Thymus (tissue), 11 donors: ENCODE results near the gene DNAJC15. TPM values are rescaled to one million over a fixed set of nuclear protein-coding genes. Genes with fewer than 3 reads are reported as not detected.

Experiments used
- DNase-seq, 9 donors: peaks; one replicate each; pipeline ENCODE4 v3.0.0-alpha.2; 2013; ENCODE audit warnings: low spot score in 9 of 9, low read depth in 6 of 9, missing footprints in 1 of 9
- H3K27ac ChIP-seq, 2 donors: one replicate each; pipeline ENCODE4 v1.5.1; 2013; ENCODE audit warnings: control low read depth in 1 of 2, low read depth in 1 of 2, low read length in 1 of 2, mild to moderate bottlenecking in 1 of 2, moderate library complexity in 1 of 2
- H3K27me3 ChIP-seq, 2 donors: one replicate each; pipeline ENCODE4 v1.5.1; 2013; ENCODE audit warnings: low read length in 1 of 2; ENCODE audit not compliant: control insufficient read depth in 2 of 2, insufficient read depth in 1 of 2
- H3K36me3 ChIP-seq, 2 donors: one replicate each; pipeline ENCODE4 v1.5.1; 2013; ENCODE audit warnings: low read length in 1 of 2, mild to moderate bottlenecking in 1 of 2, moderate library complexity in 1 of 2; ENCODE audit not compliant: control insufficient read depth in 2 of 2, insufficient read depth in 2 of 2
- H3K4me1 ChIP-seq, 2 donors: one replicate each; pipeline ENCODE4 v1.5.1; 2013; ENCODE audit warnings: low read length in 2 of 2; ENCODE audit not compliant: control insufficient read depth in 2 of 2, insufficient read depth in 2 of 2
- H3K4me3 ChIP-seq, 2 donors: one replicate each; pipeline ENCODE4 v1.5.1; 2013; ENCODE audit warnings: low read length in 2 of 2, control low read depth in 1 of 2, mild to moderate bottlenecking in 1 of 2
- H3K9me3 ChIP-seq, 2 donors: one replicate each; pipeline ENCODE4 v1.5.1; 2013; ENCODE audit warnings: low read length in 1 of 2, mild to moderate bottlenecking in 1 of 2; ENCODE audit not compliant: control insufficient read depth in 2 of 2, insufficient read depth in 1 of 2
- whole genome bisulfite sequencing: extraction: QIAGEN DNeasy Blood & Tissue Kit; methylation state at CpG from one replicate; pipeline ENCODE4 v1.1.7; 2013; 5-methylcytosine and 5-hydroxymethylcytosine counted together
- polyA plus RNA-seq: library from polyadenylated mRNA; stranded (reverse); fragments of 200-250 nt; gene quantifications from one replicate; pipeline ENCODE4 v1.2.3, GENCODE V29; 2013
- total RNA-seq: library from RNA; stranded (reverse); fragments of 120-200 nt; gene quantifications from one replicate; pipeline ENCODE4 v1.2.4, GENCODE V29; 2013
- donor health status: healthy.

The DNAJC15 gene
- total and polyA plus RNA-seq, 2 donors: 17.5 to 20.6 TPM

GRCh38 chr13:43100667-43101066 lies 77.3 kb downstream of the DNAJC15 start:
- no peak for DNase-seq
- H3K27me3 ChIP-seq: no peaks in the 10 kb centered on the region
- no peaks in the 10 kb centered on the region for H3K36me3 ChIP-seq
- no peak overlapping the region for H3K27ac ChIP-seq
- H3K4me1 ChIP-seq: peaks cover 0 to 2% of the 10 kb centered on the region in 2 donors
- WGBS: 98% methylated on average over 2 of the region's 2 CpGs
- H3K9me3 ChIP-seq: no peaks in the 10 kb centered on the region
- no peak overlapping the region for H3K4me3 ChIP-seq

GRCh38 chr13:43102304-43102703 lies 78.9 kb downstream of the DNAJC15 start:
- no peak overlapping the region for H3K4me3 ChIP-seq
- H3K27ac ChIP-seq: no peak overlapping the region
- H3K9me3 ChIP-seq: no peaks in the 10 kb centered on the region
- DNase-seq: no peak
- peaks cover 0 to 2% of the 10 kb centered on the region in 2 donors for H3K4me1 ChIP-seq
- WGBS: 80% methylated on average over 4 of the region's 4 CpGs
- H3K27me3 ChIP-seq: no peaks in the 10 kb centered on the region
- H3K36me3 ChIP-seq: no peaks in the 10 kb centered on the region

GRCh38 chr13:43107780-43108179 lies 84.4 kb downstream of the DNAJC15 start:
- Histone ChIP-seq H3K4me3 (no peak overlapping the region), H3K4me1 (no peaks in the 10 kb centered on the region), H3K9me3 (no peaks in the 10 kb centered on the region), H3K27ac (no peak overlapping the region), H3K27me3 (no peaks in the 10 kb centered on the region), H3K36me3 (peaks cover 0 to 6% of the 10 kb centered on the region in 2 donors)
- DNase-seq: no peak
- WGBS: over 99% methylated on average over 2 of the region's 2 CpGs

GRCh38 chr13:43110036-43110435 lies 86.7 kb downstream of the DNAJC15 start:
- no peaks in the 10 kb centered on the region for H3K4me1 ChIP-seq
- H3K27ac ChIP-seq: no peak overlapping the region
- peaks cover 0 to 6% of the 10 kb centered on the region in 2 donors for H3K36me3 ChIP-seq
- no peaks in the 10 kb centered on the region for H3K27me3 ChIP-seq
- no peaks in the 10 kb centered on the region for H3K9me3 ChIP-seq
- WGBS: 98% methylated on average over 5 of the region's 5 CpGs
- DNase-seq: no peak
- no peak overlapping the region for H3K4me3 ChIP-seq

GRCh38 chr13:43110658-43111057 lies 87.3 kb downstream of the DNAJC15 start:
- WGBS: 98% methylated on average over 2 of the region's 2 CpGs
- Histone ChIP-seq H3K27me3 (no peaks in the 10 kb centered on the region), H3K27ac (no peak overlapping the region), H3K9me3 (no peaks in the 10 kb centered on the region), H3K4me1 (no peaks in the 10 kb centered on the region), H3K4me3 (no peak overlapping the region), H3K36me3 (peaks cover 0 to 6% of the 10 kb centered on the region in 2 donors)
- DNase-seq: no peak

GRCh38 chr13:43111559-43112400 lies 88.4 kb downstream of the DNAJC15 start:
- Histone ChIP-seq H3K27ac (no peak overlapping the region), H3K4me3 (no peak overlapping the region), H3K4me1 (no peaks in the 10 kb centered on the region), H3K9me3 (no peaks in the 10 kb centered on the region), H3K36me3 (peaks cover 0 to 6% of the 10 kb centered on the region in 2 donors), H3K27me3 (no peaks in the 10 kb centered on the region)
- 97% methylated on average over 7 of the region's 7 CpGs for WGBS
- no peak for DNase-seq

- Histone ChIP-seq H3K27me3 (no peaks in the 10 kb centered on the region), H3K9me3 (no peaks in the 10 kb centered on the region), H3K27ac (no peak overlapping the region), H3K36me3 (no peaks in the 10 kb centered on the region), H3K4me3 (no peak overlapping the region), H3K4me1 (no peaks in the 10 kb centered on the region)
- no peak for DNase-seq
- 100% methylated on average over 1 of the region's 1 CpG for WGBS
Measured at GRCh38 chr13:43113603-43114002, 90.2 kb downstream of the DNAJC15 start.

GRCh38 chr13:43114504-43114903 lies 91.1 kb downstream of the DNAJC15 start:
- no peak overlapping the region for H3K27ac ChIP-seq
- WGBS: 97% methylated on average over 1 of the region's 1 CpG
- H3K4me1 ChIP-seq: no peaks in the 10 kb centered on the region
- DNase-seq: no peak
- H3K4me3 ChIP-seq: no peak overlapping the region
- no peaks in the 10 kb centered on the region for H3K9me3 ChIP-seq
- H3K36me3 ChIP-seq: no peaks in the 10 kb centered on the region
- H3K27me3 ChIP-seq: no peaks in the 10 kb centered on the region

- H3K4me1 ChIP-seq: no peaks in the 10 kb centered on the region
- no peaks in the 10 kb centered on the region for H3K27me3 ChIP-seq
- H3K36me3 ChIP-seq: no peaks in the 10 kb centered on the region
- no peaks in the 10 kb centered on the region for H3K9me3 ChIP-seq
- WGBS: 99% methylated on average over 3 of the region's 3 CpGs
- DNase-seq: no peak
- H3K27ac ChIP-seq: no peak overlapping the region
- no peak overlapping the region for H3K4me3 ChIP-seq
Measured at GRCh38 chr13:43115141-43115540, 91.8 kb downstream of the DNAJC15 start.
